ENCODE data around the gene CAD.

Gene CAD

GRCh38 chr2:27212626-27213471, 4.3 kb upstream of the CAD start:
- no peaks in the 10 kb centered on the region for H3K27me3 ChIP-seq (replicated peaks in 2 of 5; ENCODE audit: control insufficient read depth in 4 of 5, insufficient read depth in 5 of 5, low read length in 4 of 5)
- WGBS (ENCODE audit: insufficient coverage) = 7% methylated on average over 30 of the region's 34 CpGs
- peak overlapping the region; percentile 89 to 100 (median 96) for H3K4me3 ChIP-seq (ENCODE audit: control insufficient read depth in 1 of 7, extremely low read depth in 1 of 7, insufficient read depth in 4 of 7, low read depth in 2 of 7, low read length in 6 of 7)
- H3K4me1 ChIP-seq (ENCODE audit: control extremely low read depth in 1 of 4, control insufficient read depth in 4 of 4, insufficient read depth in 4 of 4, low read length in 3 of 4) = peaks cover 7 to 39% (median 22%) of the 10 kb centered on the region in 4 experiments
- ChIA-PET CTCF (interaction anchor here (0.5 to 1.5 kb wide), 4 partner anchors 11 to 129 kb away, joined by 3 to 4 read pairs (median 3); no protein-coding TSS in a partner anchor), POLR2A (interaction anchor here (0.6 kb wide), 1 partner anchor 79 kb away, joined by 5 read pairs; no protein-coding TSS in a partner anchor)
- peak overlapping the region; percentile 93 to 97 for H3K27ac ChIP-seq (ENCODE audit: insufficient read depth in 1 of 2, low read depth in 1 of 2, low read length in 2 of 2, poor library complexity in 1 of 2, severe bottlenecking in 2 of 2)
- peak; percentile 59 to 83 (median 78) for DNase-seq
- H3K36me3 ChIP-seq (ENCODE audit: control insufficient read depth in 4 of 4, insufficient read depth in 4 of 4, low read length in 3 of 4) = peaks cover 3 to 36% (median 13%) of the 10 kb centered on the region in 4 experiments
- no peaks in the 10 kb centered on the region for H3K9me3 ChIP-seq (ENCODE audit: control extremely low read depth in 1 of 5, control insufficient read depth in 4 of 5, insufficient read depth in 2 of 5, low read depth in 1 of 5, low read length in 4 of 5)

- no peaks in the 10 kb centered on the region for H3K27me3 ChIP-seq (replicated peaks in 2 of 5; ENCODE audit: control insufficient read depth in 4 of 5, insufficient read depth in 5 of 5, low read length in 4 of 5)
- H3K27ac ChIP-seq (ENCODE audit: insufficient read depth in 1 of 2, low read depth in 1 of 2, low read length in 2 of 2, poor library complexity in 1 of 2, severe bottlenecking in 2 of 2) = no peak overlapping the region
- H3K9me3 ChIP-seq (ENCODE audit: control extremely low read depth in 1 of 5, control insufficient read depth in 4 of 5, insufficient read depth in 2 of 5, low read depth in 1 of 5, low read length in 4 of 5) = no peaks in the 10 kb centered on the region
- peaks cover 6 to 29% (median 7%) of the 10 kb centered on the region in 4 experiments for H3K36me3 ChIP-seq (ENCODE audit: control insufficient read depth in 4 of 4, insufficient read depth in 4 of 4, low read length in 3 of 4)
- DNase-seq = no peak
- WGBS (ENCODE audit: insufficient coverage) = 83% methylated on average over 1 of the region's 3 CpGs
- peaks cover 7 to 47% (median 28%) of the 10 kb centered on the region in 4 experiments for H3K4me1 ChIP-seq (ENCODE audit: control extremely low read depth in 1 of 4, control insufficient read depth in 4 of 4, insufficient read depth in 4 of 4, low read length in 3 of 4)
- ChIA-PET POLR2A (no interaction called here), CTCF (interaction anchor here (1.0 kb wide), 1 partner anchor 24 kb away, joined by 3 read pairs; no protein-coding TSS in a partner anchor)
- H3K4me3 ChIP-seq (ENCODE audit: control insufficient read depth in 1 of 7, extremely low read depth in 1 of 7, insufficient read depth in 4 of 7, low read depth in 2 of 7, low read length in 6 of 7) = no peak overlapping the region
Measured at GRCh38 chr2:27214941-27215340, 2.2 kb upstream of the CAD start.

GRCh38 chr2:27216416-27217137, 592 bp upstream of the CAD start:
- DNase-seq = no peak
- WGBS (ENCODE audit: insufficient coverage) = 84% methylated on average over 7 of the region's 13 CpGs
- H3K4me1 ChIP-seq (ENCODE audit: control extremely low read depth in 1 of 4, control insufficient read depth in 4 of 4, insufficient read depth in 4 of 4, low read length in 3 of 4) = peaks cover 7 to 36% (median 21%) of the 10 kb centered on the region in 4 experiments
- CTCF ChIA-PET = interaction anchor here (0.9 kb wide), 1 partner anchor 115 kb away, joined by 3 read pairs; no protein-coding TSS in a partner anchor
- peak overlapping the region in 6 of 7 experiments; percentile 74 to 92 (median 87) for H3K4me3 ChIP-seq (ENCODE audit: control insufficient read depth in 1 of 7, extremely low read depth in 1 of 7, insufficient read depth in 4 of 7, low read depth in 2 of 7, low read length in 6 of 7)
- no peaks in the 10 kb centered on the region for H3K27me3 ChIP-seq (replicated peaks in 2 of 5; ENCODE audit: control insufficient read depth in 4 of 5, insufficient read depth in 5 of 5, low read length in 4 of 5)
- POLR2A ChIA-PET = no interaction called here
- no peaks in the 10 kb centered on the region for H3K9me3 ChIP-seq (ENCODE audit: control extremely low read depth in 1 of 5, control insufficient read depth in 4 of 5, insufficient read depth in 2 of 5, low read depth in 1 of 5, low read length in 4 of 5)
- H3K27ac ChIP-seq (ENCODE audit: insufficient read depth in 1 of 2, low read depth in 1 of 2, low read length in 2 of 2, poor library complexity in 1 of 2, severe bottlenecking in 2 of 2) = peak overlapping the region in 1 of 2 experiments; percentile 59
- H3K36me3 ChIP-seq (ENCODE audit: control insufficient read depth in 4 of 4, insufficient read depth in 4 of 4, low read length in 3 of 4) = peaks cover 6 to 39% (median 13%) of the 10 kb centered on the region in 4 experiments

GRCh38 chr2:27218614-27219013, 1.4 kb downstream of the CAD start:
- ChIA-PET CTCF (interaction anchor here (0.6 to 1.1 kb wide), 3 partner anchors 48 to 362 kb away, joined by 3 read pairs; no protein-coding TSS in a partner anchor), POLR2A (no interaction called here)

GRCh38 chr2:27219091-27219490, 1.9 kb downstream of the CAD start:
- ChIA-PET POLR2A (no interaction called here), CTCF (interaction anchor here (0.6 to 1.1 kb wide), 4 partner anchors 49 to 362 kb away, joined by 3 read pairs; partner anchors contain the start of gene TRIM54)
- DNase-seq = no peak
- peaks cover 14 to 63% (median 34%) of the 10 kb centered on the region in 4 experiments for H3K36me3 ChIP-seq (ENCODE audit: control insufficient read depth in 4 of 4, insufficient read depth in 4 of 4, low read length in 3 of 4)
- H3K4me1 ChIP-seq (ENCODE audit: control extremely low read depth in 1 of 4, control insufficient read depth in 4 of 4, insufficient read depth in 4 of 4, low read length in 3 of 4) = peaks cover 0 to 24% (median 13%) of the 10 kb centered on the region in 4 experiments
- H3K4me3 ChIP-seq (ENCODE audit: control insufficient read depth in 1 of 7, extremely low read depth in 1 of 7, insufficient read depth in 4 of 7, low read depth in 2 of 7, low read length in 6 of 7) = no peak overlapping the region
- H3K9me3 ChIP-seq (ENCODE audit: control extremely low read depth in 1 of 5, control insufficient read depth in 4 of 5, insufficient read depth in 2 of 5, low read depth in 1 of 5, low read length in 4 of 5) = no peaks in the 10 kb centered on the region
- no peak overlapping the region for H3K27ac ChIP-seq (ENCODE audit: insufficient read depth in 1 of 2, low read depth in 1 of 2, low read length in 2 of 2, poor library complexity in 1 of 2, severe bottlenecking in 2 of 2)
- 100% methylated on average over 1 of the region's 2 CpGs for WGBS (ENCODE audit: insufficient coverage)
- H3K27me3 ChIP-seq (replicated peaks in 2 of 5; ENCODE audit: control insufficient read depth in 4 of 5, insufficient read depth in 5 of 5, low read length in 4 of 5) = no peaks in the 10 kb centered on the region

More at GRCh38 chr2:27218614-27219013, 1.4 kb downstream of the CAD start:
- no peak for DNase-seq
- peaks cover under 1 to 25% (median 13%) of the 10 kb centered on the region in 4 experiments for H3K4me1 ChIP-seq (ENCODE audit: control extremely low read depth in 1 of 4, control insufficient read depth in 4 of 4, insufficient read depth in 4 of 4, low read length in 3 of 4)
- no peak overlapping the region for H3K27ac ChIP-seq (ENCODE audit: insufficient read depth in 1 of 2, low read depth in 1 of 2, low read length in 2 of 2, poor library complexity in 1 of 2, severe bottlenecking in 2 of 2)
- no peaks in the 10 kb centered on the region for H3K9me3 ChIP-seq (ENCODE audit: control extremely low read depth in 1 of 5, control insufficient read depth in 4 of 5, insufficient read depth in 2 of 5, low read depth in 1 of 5, low read length in 4 of 5)
- WGBS (ENCODE audit: insufficient coverage) = 86% methylated on average over 1 of the region's 4 CpGs
- no peaks in the 10 kb centered on the region for H3K27me3 ChIP-seq (replicated peaks in 2 of 5; ENCODE audit: control insufficient read depth in 4 of 5, insufficient read depth in 5 of 5, low read length in 4 of 5)
- H3K4me3 ChIP-seq (ENCODE audit: control insufficient read depth in 1 of 7, extremely low read depth in 1 of 7, insufficient read depth in 4 of 7, low read depth in 2 of 7, low read length in 6 of 7) = peak overlapping the region in 1 of 7 experiments; percentile 85
- peaks cover 13 to 59% (median 31%) of the 10 kb centered on the region in 4 experiments for H3K36me3 ChIP-seq (ENCODE audit: control insufficient read depth in 4 of 4, insufficient read depth in 4 of 4, low read length in 3 of 4)

GRCh38 chr2:27220091-27220490, 2.9 kb downstream of the CAD start:
- Histone ChIP-seq H3K4me3 (ENCODE audit: control insufficient read depth in 1 of 7, extremely low read depth in 1 of 7, insufficient read depth in 4 of 7, low read depth in 2 of 7, low read length in 6 of 7) (no peak overlapping the region), H3K36me3 (ENCODE audit: control insufficient read depth in 4 of 4, insufficient read depth in 4 of 4, low read length in 3 of 4) (peaks cover 20 to 72% (median 42%) of the 10 kb centered on the region in 4 experiments), H3K9me3 (ENCODE audit: control extremely low read depth in 1 of 5, control insufficient read depth in 4 of 5, insufficient read depth in 2 of 5, low read depth in 1 of 5, low read length in 4 of 5) (no peaks in the 10 kb centered on the region), H3K27ac (ENCODE audit: insufficient read depth in 1 of 2, low read depth in 1 of 2, low read length in 2 of 2, poor library complexity in 1 of 2, severe bottlenecking in 2 of 2) (no peak overlapping the region), H3K27me3 (replicated peaks in 2 of 5; ENCODE audit: control insufficient read depth in 4 of 5, insufficient read depth in 5 of 5, low read length in 4 of 5) (no peaks in the 10 kb centered on the region), H3K4me1 (ENCODE audit: control extremely low read depth in 1 of 4, control insufficient read depth in 4 of 4, insufficient read depth in 4 of 4, low read length in 3 of 4) (peaks cover 0 to 24% (median 13%) of the 10 kb centered on the region in 4 experiments)
- WGBS (ENCODE audit: insufficient coverage) = 100% methylated on average over 6 of the region's 7 CpGs
- POLR2A ChIA-PET = no interaction called here
- DNase-seq = no peak
- CTCF ChIA-PET = interaction anchor here (0.6 to 1.2 kb wide), 4 partner anchors 14 to 336 kb away, joined by 3 read pairs; partner anchors contain the start of gene TRIM54

Measured in common myeloid progenitor, CD34-positive (primary cell).